Hematopoietic multipotent progenitor cell treated with erythropoietin and hydrocortisone succinate and interleukin-3 and kit ligand, for 6 days (in vitro differentiated cells): Measurements from ENCODE around the gene RGS6.
A peak's percentile ranks its signal among the peaks of the same experiment; 100 is the strongest.

Experiments
- DNase-seq: peaks from one replicate; pipeline ENCODE4 v3.0.0-alpha.2; 2015

RGS6 gene

GRCh38 chr14:72539661-72540315, 607.6 kb downstream of the RGS6 start:
- DNase-seq = no peak

GRCh38 chr14:72540836-72541235, 608.6 kb downstream of the RGS6 start:
- DNase-seq = no peak

GRCh38 chr14:72541546-72541945, 609.3 kb downstream of the RGS6 start:
- no peak for DNase-seq

- DNase-seq = peak; percentile 13
These were observed 611.1 kb downstream of the RGS6 start for GRCh38 chr14:72543341-72543740.

- no peak for DNase-seq
These were observed 612.6 kb downstream of the RGS6 start for GRCh38 chr14:72544615-72545387.

GRCh38 chr14:72545411-72546311, 613.4 kb downstream of the RGS6 start:
- DNase-seq = no peak

GRCh38 chr14:72546344-72547016, 614.3 kb downstream of the RGS6 start:
- no peak for DNase-seq

GRCh38 chr14:72547999-72548398, 615.8 kb downstream of the RGS6 start:
- no peak for DNase-seq

- no peak for DNase-seq
These were observed 616.8 kb downstream of the RGS6 start for GRCh38 chr14:72549026-72549425.

- no peak for DNase-seq
These were observed 617.6 kb downstream of the RGS6 start for GRCh38 chr14:72549854-72550253.

- DNase-seq = no peak
These were observed 618.3 kb downstream of the RGS6 start for GRCh38 chr14:72550513-72550912.

GRCh38 chr14:72552236-72552635, 620.0 kb downstream of the RGS6 start:
- DNase-seq = no peak

GRCh38 chr14:72553161-72553560, 620.9 kb downstream of the RGS6 start:
- no peak for DNase-seq

GRCh38 chr14:72553656-72554055, 621.4 kb downstream of the RGS6 start:
- no peak for DNase-seq

- no peak for DNase-seq
These were observed 622.2 kb downstream of the RGS6 start for GRCh38 chr14:72554401-72554800.

- no peak for DNase-seq
These were observed 622.9 kb downstream of the RGS6 start for GRCh38 chr14:72554994-72555608.

GRCh38 chr14:72555609-72556000, 623.4 kb downstream of the RGS6 start:
- no peak for DNase-seq

- DNase-seq = no peak
These were observed 625.4 kb downstream of the RGS6 start for GRCh38 chr14:72557671-72558070.

- no peak for DNase-seq
These were observed 626.5 kb downstream of the RGS6 start for GRCh38 chr14:72558721-72559120.

GRCh38 chr14:72559202-72559601, 627.0 kb downstream of the RGS6 start:
- no peak for DNase-seq

GRCh38 chr14:72559669-72560255, 627.5 kb downstream of the RGS6 start:
- DNase-seq = no peak

- no peak for DNase-seq
These were observed 628.1 kb downstream of the RGS6 start for GRCh38 chr14:72560331-72560730.
